Renal cortex interstitium (tissue), 11 donors: ENCODE data around the gene CHFR. TPM values are rescaled to one million over a fixed set of nuclear protein-coding genes. Genes with fewer than 3 reads are reported as not detected.

Source experiments
- DNase-seq, 11 donors: peaks; one replicate each; pipeline ENCODE4 v3.0.0-alpha.2; 2013; ENCODE audit warnings: low read depth in 9 of 11, low spot score in 4 of 11; ENCODE audit errors: extremely low read depth in 1 of 11
- polyA plus RNA-seq, 3 donors: library from polyadenylated mRNA; unstranded; fragments of 120-200 nt; gene quantifications; one replicate each; pipeline ENCODE4 v1.2.1, GENCODE V29; 2013; ENCODE audit not compliant: insufficient read length in 3 of 3

CHFR gene
- polyA plus RNA-seq, 3 donors: 21.6 to 28.0 (median 22.7) TPM

- DNase-seq: no peak
Observed at GRCh38 chr12:132789099-132789471, 98.3 kb downstream of the CHFR start.

- no peak for DNase-seq
Observed at GRCh38 chr12:132788375-132789098, 98.9 kb downstream of the CHFR start.

- DNase-seq: no peak
Observed at GRCh38 chr12:132787877-132788276, 99.5 kb downstream of the CHFR start.

GRCh38 chr12:132786192-132786591 is 101.2 kb downstream of the CHFR start:
- DNase-seq: no peak

GRCh38 chr12:132784580-132784979 is 102.8 kb downstream of the CHFR start:
- DNase-seq: no peak

- no peak for DNase-seq
Observed at GRCh38 chr12:132783917-132784531, 103.4 kb downstream of the CHFR start.

Other genes with a start within 250 kb of the CHFR start
- 10 to 100 TPM; 55.5 to 59.3 (median 58.9) TPM for gene POLE, start 200.3 kb downstream of the CHFR start, polyA plus RNA-seq
- 10 to 100 TPM; 54.1 to 64.7 (median 57.8) TPM for gene PXMP2, start 200.0 kb downstream of the CHFR start, polyA plus RNA-seq
- gene PGAM5, start 176.8 kb downstream of the CHFR start, polyA plus RNA-seq: 10 to 100 TPM; 21.0 to 23.6 (median 22.0) TPM
- 10 to 100 TPM; 63.0 to 79.6 (median 69.3) TPM for gene ANKLE2, start 125.8 kb downstream of the CHFR start, polyA plus RNA-seq
- 10 to 100 TPM; 22.0 to 32.3 (median 30.6) TPM for gene GOLGA3, start 58.7 kb downstream of the CHFR start, polyA plus RNA-seq
- gene ZNF605, start 68.7 kb upstream of the CHFR start, polyA plus RNA-seq: 10 to 100 TPM; 23.6 to 27.9 (median 27.6) TPM
- gene ZNF26, start 98.8 kb upstream of the CHFR start, polyA plus RNA-seq: 10 to 100 TPM; 11.0 to 16.8 (median 12.8) TPM
- gene ZNF84, start 149.9 kb upstream of the CHFR start, polyA plus RNA-seq: 10 to 100 TPM; 63.0 to 81.9 (median 80.8) TPM
- 10 to 100 TPM; 35.1 to 47.7 (median 43.8) TPM for gene ZNF140, start 193.3 kb upstream of the CHFR start, polyA plus RNA-seq
- 1 to 10 TPM; 4.1 to 8.3 (median 4.5) TPM for gene ZNF891, start 242.7 kb upstream of the CHFR start, polyA plus RNA-seq
- 10 to 100 TPM; 17.1 to 38.0 (median 21.8) TPM for gene ZNF10, start 243.0 kb upstream of the CHFR start, polyA plus RNA-seq